GM23248 (cell line): Measurements from ENCODE around the gene SLC49A4.

Source experiments
- EZH2 ChIP-seq: fragments of 200-600 bp; sonication (generic); IDR thresholded peaks from 2 replicates; pipeline ENCODE4 v1.6.1; 2018; ENCODE audit warnings: antibody characterized with exemption, mild to moderate bottlenecking; ENCODE audit not compliant: insufficient read depth, poor library complexity, severe bottlenecking
- EZH2phosphoT487 ChIP-seq: fragments of 200-600 bp; sonication (generic); IDR thresholded peaks from 2 replicates; pipeline ENCODE4 v1.6.1; 2018; ENCODE audit warnings: antibody characterized with exemption, moderate library complexity, mild to moderate bottlenecking, low read depth; ENCODE audit not compliant: insufficient read depth

GRCh38 chr3:122800706-122801237 lies 5.9 kb downstream of the SLC49A4 start:
- TF ChIP-seq EZH2 (no peak), EZH2phosphoT487 (no peak)
